NOMO-1 treated with dmso at 0.1 percent for 144 hours (cell line): ENCODE results near the gene PPIF.

ENCODE experiments used
- DNase-seq: peaks from one replicate; lab custom pipeline; 2025; ENCODE audit not compliant: unreplicated experiment; lab: John Stamatoyannopoulos, UW

The PPIF gene

DNA sequence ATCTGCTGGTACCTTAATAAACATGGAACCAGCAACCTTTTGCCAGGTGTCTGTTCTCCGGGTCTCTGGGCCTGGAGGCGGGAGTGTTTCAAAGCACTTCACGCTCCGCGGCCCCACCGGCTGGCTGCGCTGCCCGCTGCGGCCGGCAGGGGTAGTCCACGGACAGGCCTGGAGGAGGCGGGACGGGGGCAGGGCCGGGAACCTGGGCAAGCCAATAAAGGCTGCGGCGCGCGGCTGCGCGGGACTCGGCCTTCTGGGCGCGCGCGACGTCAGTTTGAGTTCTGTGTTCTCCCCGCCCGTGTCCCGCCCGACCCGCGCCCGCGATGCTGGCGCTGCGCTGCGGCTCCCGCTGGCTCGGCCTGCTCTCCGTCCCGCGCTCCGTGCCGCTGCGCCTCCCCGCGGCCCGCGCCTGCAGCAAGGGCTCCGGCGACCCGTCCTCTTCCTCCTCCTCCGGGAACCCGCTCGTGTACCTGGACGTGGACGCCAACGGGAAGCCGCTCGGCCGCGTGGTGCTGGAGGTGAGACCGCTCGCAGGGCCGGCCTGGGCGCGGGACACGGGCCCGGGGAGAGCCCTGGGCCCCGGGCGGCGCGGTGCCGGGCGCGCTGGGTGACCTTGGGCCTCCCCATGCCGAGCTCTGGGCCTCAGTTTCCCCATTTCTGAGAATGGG is at the start of gene PPIF:
Gene PPIF (plus strand): TSS at position 244 of the 668 bp plus-strand sequence. CDS start 80 bp downstream, at position 324.
- peak; percentile 84 for DNase-seq

DNA sequence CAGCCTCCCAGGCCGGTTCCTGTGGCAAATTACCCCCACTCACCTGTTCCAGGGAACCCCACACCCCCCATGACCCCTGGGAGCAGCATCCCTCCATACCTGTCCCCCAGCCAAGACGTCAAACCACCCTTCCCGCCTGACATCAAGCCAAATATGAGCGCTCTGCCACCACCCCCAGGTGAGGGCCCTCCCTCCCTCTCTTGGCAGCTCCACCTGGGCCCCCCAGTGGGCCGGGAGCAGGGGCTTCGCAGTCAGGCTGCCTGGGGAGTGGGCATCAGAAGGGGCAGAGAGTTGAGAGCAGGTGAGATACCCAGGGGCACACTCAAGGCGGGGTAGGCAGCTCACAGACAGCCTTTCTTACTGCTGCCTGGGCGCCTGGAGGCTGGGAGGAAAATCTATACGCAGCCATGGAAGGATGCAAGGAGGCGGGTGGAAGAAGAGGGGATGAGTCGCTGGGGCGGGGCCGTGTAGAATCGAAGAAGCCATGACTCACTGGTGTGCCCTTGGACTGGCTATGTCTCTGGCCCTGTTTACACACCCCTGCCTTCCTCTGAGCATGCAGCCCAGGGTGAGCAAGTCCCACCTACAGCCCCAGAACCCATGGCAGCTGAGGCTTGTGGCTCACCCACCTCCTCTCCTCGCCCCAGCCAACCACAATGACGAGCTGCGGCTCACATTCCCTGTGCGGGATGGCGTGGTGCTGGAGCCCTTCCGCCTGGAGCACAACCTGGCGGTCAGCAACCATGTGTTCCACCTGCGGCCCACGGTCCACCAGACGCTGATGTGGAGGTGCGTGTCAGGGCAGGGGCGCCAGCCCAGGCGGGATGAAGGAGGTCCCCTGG is 48.6 kb upstream of the PPIF start:
- no peak for DNase-seq

DNA sequence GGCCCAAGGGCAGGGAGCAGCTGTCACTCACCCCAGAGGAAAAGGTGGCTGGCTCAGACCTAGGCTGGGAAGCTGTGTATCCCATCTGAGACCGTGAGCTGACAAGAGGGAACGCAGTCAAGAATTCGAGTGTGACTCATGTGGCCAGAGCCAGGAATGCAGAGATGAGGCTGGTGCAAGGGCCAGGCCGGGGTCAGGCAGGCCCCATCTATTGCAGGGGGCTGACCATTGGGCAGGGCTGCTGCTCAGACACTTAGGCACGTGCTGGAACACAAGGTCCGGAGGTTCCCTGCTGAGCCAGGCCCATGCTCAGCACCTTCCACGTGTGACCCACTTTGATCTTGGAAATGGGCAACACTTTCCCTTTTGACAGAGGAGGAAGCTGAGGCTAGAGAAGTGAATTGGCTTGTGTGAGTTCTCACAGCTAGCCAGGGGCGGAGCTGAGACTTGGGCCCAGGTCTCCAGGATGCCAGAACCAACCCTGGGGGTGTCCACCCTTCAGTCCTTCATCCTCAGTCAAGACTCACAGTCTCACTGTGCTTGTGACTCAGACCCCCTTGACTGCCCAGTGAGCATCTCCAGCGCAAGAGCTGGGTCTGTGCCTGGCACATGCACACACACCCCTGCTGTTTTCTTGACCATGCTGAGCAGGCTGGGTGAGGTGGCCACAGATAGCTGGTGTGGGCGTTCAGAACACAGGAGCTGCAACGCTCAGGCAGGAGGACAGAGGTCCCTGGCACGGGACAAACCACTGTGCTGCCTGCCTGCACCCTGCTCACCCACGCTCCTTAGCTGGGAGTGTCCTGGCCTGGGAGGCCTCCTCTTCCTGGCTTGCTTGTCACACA is 47.6 kb upstream of the PPIF start:
- DNase-seq: no peak

DNA sequence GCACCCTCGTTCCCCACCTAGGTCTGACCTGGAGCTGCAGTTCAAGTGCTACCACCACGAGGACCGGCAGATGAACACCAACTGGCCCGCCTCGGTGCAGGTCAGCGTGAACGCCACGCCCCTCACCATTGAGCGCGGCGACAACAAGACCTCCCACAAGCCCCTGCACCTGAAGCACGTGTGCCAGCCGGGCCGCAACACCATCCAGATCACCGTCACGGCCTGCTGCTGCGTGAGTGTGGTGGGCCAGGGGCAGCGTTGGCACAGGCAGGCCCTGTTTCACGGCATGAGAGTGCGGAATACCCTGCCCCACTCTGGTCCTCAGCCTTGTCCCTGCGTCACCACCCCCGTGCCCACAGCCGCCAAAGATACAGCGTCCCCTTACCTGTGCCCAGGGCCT is 46.6 kb upstream of the PPIF start:
- no peak for DNase-seq

DNA sequence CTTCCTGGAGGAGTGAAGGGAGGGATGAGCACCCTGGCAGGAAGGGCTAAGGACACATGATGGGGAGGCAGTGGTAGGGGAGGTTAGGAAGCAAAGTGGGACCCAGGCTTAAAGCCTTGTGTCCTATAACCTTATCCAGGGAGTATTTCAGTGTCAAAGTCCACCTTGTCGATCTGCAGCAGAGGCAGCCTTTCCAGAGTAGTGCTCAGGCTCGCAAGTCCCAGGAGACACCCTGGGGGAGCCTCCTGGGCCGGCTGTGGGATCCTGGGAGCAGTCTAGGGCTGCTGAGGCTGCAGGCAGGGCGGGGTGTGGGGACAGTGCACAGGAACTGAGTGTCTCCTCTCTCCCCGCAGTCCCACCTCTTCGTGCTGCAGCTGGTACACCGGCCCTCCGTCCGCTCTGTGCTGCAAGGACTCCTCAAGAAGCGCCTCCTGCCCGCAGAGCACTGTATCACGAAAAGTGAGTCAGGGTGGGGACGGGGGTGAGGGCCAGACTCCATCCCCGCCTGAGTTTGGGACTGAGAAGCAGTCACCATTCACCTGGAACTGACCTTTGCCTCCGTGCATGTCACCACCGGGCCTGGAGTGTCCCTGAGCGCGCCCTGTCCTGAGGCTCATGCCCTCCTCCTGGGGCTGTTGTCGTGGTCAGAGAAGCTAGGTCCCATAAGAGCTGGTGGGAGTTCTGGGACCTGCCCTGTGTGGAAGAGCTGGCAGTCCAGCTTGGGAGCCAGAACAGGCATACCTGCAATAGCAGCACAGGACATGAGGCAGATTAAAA is 45.3 kb upstream of the PPIF start:
- DNase-seq: no peak

DNA sequence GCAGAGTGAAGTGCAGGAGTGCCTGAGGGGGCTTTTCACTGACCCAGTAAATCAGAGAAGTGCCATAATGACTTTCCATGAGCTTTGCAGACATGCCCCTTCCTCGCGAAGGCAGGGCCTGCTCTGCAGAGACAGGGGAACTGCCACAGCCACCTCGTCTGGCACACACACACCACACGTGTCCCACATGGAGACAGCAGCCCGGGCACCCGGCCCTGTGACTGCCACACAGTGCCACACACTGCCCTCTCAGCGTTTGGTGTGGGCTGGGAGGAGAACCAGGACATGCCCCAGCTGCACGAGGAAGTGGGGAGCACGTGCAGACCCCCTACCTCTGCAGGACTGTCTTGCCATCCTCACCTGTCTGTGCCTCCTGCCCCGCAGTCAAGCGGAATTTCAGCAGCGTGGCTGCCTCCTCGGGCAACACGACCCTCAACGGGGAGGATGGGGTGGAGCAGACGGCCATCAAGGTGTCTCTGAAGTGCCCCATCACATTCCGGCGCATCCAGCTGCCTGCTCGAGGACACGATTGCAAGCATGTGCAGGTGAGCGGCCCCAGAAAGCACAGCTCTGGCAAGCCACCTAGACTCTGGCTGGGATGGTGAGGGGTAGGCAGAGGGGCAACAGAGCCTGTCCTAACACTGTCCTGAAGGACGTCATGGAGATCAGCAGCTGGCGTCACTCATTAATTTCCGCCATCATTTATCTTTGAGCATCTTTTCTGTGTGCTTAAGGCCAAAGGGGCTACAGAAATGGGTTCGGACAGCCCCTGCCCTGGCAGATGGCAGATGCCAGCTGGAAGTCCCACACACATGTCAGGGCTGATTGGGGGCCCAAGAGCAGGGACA is 43.4 kb upstream of the PPIF start:
- DNase-seq: no peak

DNA sequence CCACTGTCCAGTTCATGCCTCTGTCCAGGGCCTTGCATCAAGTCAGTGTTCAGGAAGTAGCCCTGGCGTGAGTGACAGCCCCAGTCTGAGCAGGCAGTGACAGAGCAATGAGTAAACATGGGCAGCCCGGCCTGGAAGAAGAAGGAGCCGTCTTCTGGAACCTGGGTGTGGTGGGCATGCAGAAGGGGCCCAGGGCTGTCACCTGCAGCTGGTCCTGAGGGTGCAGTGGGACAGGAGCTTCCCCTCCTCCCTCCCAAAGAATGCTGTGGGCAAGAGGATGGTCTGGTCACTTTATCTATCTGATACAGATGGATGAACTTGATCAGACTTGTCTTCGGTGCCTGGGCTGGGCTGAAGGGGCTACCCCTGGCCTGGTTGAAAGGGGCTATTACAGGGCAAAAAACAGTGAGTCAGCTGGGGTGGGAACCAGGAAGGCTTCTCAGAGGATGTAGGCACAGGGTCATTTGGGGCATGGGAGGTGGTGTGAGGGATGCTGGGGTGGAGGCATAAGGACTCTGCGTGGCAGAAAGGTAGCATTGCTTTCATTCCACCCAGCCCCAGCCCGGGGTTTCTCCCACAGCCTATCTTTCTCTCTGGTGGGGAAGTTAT is 42.7 kb upstream of the PPIF start:
- DNase-seq: no peak

DNA sequence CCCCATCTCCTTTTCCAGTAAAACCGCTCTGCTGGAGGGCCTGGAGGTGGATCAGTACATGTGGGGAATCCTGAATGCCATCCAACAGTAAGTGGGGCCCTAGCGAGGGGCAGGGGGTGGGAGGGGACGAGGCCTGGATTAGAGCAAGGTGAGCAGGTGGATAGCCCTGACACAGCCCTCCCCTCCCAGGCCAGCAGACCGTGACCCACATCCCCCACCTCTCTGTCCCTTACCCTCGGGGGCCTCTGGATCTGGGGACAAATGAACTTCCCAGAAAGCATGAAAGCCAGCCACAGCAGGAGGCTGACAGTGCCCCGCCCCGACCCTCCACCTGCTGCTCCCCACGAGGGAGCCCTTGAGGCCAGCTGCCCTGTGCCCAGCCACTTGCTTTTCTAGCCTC is 41.8 kb upstream of the PPIF start:
- no peak for DNase-seq

DNA sequence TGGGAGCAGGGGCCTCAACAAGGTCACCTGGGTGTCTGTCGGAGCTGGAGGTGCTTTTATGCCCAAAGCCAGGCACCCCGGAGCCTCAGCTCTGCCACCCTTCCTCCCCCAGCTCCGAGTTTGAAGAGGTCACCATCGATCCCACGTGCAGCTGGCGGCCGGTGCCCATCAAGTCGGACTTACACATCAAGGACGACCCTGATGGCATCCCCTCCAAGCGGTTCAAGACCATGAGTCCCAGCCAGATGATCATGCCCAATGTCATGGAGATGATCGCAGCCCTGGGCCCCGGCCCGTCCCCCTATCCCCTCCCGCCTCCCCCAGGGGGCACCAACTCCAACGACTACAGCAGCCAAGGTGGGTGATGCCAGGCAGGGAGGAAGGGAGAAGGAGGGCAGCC is 41.3 kb upstream of the PPIF start:
- DNase-seq: no peak

DNA sequence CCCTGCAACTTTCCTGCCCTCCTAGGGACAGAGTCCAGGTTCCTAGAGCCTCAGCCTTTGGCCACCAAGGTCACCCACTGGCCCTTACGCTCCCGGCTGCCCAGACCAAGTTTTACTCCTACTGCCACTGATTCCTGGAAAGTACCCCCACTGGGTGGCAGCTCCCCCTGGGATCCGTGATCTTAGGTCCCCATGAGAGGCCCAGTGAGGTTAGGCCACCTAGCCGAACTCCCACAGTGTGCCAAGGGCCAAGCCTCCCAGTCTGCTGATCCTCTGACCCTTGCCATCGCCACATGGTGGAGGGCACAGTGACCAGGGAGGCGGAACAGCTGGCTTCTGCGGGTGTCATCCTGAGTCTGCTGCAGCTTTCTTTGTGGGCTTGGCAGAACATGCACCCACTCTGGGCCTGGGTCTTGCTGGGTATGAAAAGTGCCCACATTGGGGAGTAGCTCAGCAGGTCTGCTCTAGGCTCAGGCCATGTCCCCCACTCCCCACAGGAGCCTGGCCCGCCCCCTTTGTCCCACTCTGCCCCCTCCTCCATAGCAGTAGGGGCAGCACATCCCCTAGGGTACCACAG is 40.5 kb upstream of the PPIF start:
- no peak for DNase-seq

DNA sequence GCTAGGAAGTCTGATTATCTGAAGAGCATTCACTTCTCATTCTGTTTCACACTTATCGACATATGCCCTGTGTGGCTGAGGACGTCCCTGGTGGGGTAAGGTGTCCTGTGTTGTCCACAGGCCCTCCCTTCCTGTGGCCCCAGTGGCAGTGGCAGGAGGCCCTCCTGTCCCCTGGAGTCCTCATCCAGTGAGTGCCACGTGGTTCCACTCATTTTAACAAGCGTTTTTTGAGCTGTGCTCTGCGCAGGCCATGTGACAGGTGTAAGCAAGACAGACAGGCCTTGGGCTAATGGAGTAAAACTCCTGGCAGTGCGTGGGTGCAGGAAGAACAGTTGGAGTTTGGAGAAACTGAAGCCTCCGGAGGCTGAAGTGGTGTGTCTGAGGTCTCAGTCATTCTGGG is 39.3 kb upstream of the PPIF start:
- DNase-seq: no peak

DNA sequence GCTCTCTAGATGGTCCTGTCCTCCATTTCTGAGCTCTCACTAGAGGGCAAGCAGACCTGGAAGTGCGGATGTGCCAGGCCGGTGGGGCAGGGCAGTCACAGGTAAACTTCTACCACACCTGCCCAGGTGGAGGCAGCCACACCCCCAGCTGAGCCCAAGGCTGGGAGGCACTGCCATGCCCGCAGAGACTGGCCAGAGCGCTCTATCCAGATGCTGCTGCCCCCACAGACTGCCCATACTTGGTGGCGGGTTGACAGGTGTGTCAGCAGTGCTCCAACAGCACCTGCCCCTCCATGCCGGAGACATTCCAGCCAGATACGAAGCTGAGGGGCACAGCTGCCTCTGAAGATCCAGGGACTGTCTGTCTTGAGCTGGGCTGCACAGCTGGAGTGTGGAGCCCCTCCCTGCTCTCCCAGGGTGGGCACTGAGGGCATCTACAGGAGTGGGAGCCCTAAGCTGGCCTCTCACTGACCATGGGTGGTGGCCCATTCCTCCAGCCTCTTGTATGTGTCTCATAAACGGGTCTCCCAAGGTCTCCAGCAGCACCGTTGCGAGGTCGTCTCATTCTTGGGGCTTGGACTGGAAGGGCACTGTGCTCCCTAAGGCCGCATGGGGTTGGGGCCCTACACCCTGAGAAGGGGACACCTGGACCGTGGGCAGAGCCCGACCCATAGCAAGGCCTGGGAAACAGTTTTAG is 38.2 kb upstream of the PPIF start:
- no peak for DNase-seq

DNA sequence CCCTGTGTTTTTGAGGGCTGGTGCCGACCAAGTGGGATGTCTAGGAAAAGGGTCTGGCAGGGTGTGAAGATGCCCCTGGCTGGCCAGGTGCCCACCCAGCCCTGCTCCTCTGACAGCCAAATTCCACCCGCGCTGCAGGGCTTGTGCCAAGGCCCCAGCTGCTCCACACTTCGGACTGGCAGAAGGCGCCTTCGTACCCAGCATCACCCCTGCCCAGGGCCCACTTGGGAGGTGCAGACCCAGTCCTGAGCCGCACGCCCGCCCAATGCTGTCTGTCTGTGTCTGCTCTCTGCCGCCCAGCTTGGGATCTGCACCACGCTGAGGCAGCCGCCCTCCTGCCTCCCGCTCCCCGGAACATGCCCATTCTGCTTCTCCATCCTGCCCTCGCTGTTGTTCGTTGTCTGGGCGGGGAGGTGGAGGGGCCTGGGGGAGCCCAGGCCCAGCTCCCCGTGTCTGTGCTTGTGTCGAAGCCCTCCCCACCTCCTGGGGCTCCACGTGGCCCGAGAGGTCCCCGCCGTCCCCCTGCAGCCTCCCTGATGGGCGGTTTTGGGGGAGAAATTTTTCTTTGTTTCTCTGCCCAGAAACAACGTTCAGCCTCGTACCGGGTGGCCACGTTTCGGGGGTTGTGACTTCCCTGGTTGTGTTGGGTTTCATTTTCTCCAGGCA is 36.9 kb upstream of the PPIF start:
- DNase-seq: no peak

DNA sequence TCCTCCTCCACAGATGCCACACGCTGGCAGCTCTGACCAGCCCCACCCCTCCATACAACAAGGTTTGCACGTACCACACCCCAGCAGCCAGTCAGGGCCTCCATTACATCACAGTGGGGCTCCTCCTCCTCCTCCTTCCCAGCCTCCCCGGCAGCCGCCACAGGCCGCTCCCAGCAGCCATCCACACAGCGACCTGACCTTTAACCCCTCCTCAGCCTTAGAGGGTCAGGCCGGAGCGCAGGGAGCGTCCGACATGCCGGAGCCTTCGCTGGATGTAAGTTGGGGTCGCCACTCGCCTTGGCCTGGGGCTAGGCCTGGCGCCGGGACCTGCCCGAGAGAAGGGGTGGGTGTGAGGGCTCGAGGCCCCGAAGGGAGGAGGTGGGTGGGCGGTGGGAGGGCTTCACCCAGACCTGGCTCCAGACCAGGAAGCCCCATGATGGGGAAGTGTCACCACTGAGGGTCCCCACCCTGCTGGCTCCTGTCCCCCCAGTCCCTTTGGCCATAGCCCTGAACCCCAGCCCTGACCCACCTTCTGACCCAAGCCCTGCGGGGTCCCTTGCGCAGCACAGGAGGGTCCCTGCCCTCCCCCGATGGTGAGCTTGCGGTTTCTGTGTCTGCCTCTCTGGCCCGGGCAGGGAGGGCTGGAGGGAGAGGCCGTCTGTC is 36.2 kb upstream of the PPIF start:
- DNase-seq: no peak

DNA sequence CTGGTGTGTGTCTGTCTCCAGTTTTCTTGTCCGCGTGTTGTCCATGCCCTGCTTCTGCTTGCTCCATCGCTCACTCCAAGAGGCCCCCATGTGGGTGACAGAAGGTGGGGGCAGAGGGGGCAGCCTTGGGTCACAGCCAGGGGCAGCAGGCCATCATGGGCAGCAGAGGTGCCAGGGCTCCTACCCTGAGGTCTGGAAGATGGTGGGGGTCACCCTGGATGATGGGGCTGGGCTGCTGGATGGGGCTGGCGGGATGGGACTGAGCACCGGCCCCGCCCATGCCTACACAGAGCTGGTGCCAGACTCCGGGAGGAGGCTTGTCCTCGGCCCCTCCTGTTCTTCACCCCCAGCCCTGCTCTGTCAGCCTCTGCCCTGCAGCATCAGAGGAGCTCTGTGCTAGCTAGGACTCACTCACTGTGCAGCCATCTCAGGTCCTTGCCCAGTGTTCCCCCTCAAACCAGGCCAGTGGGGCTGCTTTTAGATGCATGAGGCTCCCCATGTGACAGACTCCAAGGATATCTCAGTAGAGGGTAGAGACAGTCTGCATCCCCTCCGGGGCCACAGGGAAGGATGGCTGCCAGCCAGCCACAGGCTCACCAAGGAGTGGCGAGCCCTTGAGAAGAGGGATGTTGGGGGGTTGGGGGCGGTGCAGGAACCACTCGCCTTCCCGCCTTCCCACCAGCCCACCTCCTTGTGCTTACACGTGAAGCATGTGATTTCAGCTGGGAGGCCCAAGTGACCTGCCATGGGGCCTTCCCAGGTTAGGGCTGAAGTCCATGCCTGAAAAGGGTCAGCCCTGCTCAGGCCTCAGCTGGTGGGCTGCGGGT is 35.5 kb upstream of the PPIF start:
- no peak for DNase-seq

DNA sequence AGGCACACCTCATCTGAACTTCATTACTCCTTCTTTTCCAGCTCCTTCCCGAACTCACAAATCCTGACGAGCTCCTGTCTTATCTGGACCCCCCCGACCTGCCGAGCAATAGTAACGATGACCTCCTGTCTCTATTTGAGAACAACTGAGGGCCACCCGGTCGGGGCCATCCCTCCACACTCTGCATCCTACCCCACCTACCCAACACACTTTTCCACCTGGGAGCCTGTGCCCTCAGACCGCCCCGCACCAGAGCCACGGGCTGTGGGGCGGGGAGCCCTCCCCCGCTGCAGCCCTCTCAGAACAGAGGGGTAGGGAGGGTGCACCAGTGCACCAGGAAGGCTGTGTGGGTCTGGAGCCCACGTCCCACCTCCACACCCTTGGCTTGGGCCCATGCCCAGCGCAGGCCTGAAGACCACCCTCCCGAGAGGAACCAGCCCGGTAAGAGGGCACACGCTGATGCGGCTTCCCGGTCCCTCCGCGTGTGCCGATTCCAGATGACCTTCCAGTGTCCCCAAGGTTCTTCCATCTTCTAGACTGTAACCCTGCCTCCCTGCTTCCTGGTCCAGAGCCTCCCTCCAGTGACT is 34.6 kb upstream of the PPIF start:
- no peak for DNase-seq
